ENCODE measurements around the gene GJC2. TPM values are rescaled to one million over a fixed set of nuclear protein-coding genes. Genes with fewer than 3 reads are reported as not detected.
"Not testable (repeated sequence)": the region's sequence is repeated elsewhere in the genome, so short reads cannot be mapped to it uniquely, and the experiment has no call there.

Gene GJC2
- total and polyA plus RNA-seq, 2 donors = 1.2 to 1.5 TPM

GRCh38 chr1:228171221-228171891 is 21.6 kb downstream of the GJC2 start:
- no peak for DNase-seq (ENCODE audit: low read depth in 6 of 9, low spot score in 9 of 9)
- Histone ChIP-seq H3K27me3 (ENCODE audit: control insufficient read depth in 2 of 2, insufficient read depth in 1 of 2, low read length in 1 of 2) (no peaks in the 10 kb centered on the region), H3K9me3 (ENCODE audit: control insufficient read depth in 2 of 2, insufficient read depth in 1 of 2, low read length in 1 of 2) (peaks cover 0 to 6% of the 10 kb centered on the region in 2 donors), H3K4me3 (ENCODE audit: low read length in 2 of 2) (no peak overlapping the region), H3K36me3 (ENCODE audit: control insufficient read depth in 2 of 2, insufficient read depth in 2 of 2, low read length in 1 of 2) (peaks cover 11 to 18% of the 10 kb centered on the region in 2 donors), H3K27ac (ENCODE audit: low read depth in 1 of 2, low read length in 1 of 2) (no peak overlapping the region), H3K4me1 (ENCODE audit: control insufficient read depth in 2 of 2, insufficient read depth in 2 of 2, low read length in 2 of 2) (peaks cover 0 to 4% of the 10 kb centered on the region in 2 donors)
- 91% methylated on average over 10 of the region's 10 CpGs for WGBS

- no peaks in the 10 kb centered on the region for H3K27me3 ChIP-seq (ENCODE audit: control insufficient read depth in 2 of 2, insufficient read depth in 1 of 2, low read length in 1 of 2)
- no peaks in the 10 kb centered on the region for H3K4me1 ChIP-seq (ENCODE audit: control insufficient read depth in 2 of 2, insufficient read depth in 2 of 2, low read length in 2 of 2)
- no peak overlapping the region for H3K4me3 ChIP-seq (ENCODE audit: low read length in 2 of 2)
- H3K36me3 ChIP-seq (ENCODE audit: control insufficient read depth in 2 of 2, insufficient read depth in 2 of 2, low read length in 1 of 2) = peaks cover 10 to 18% of the 10 kb centered on the region in 2 donors
- no peak for DNase-seq (ENCODE audit: low read depth in 6 of 9, low spot score in 9 of 9)
- peaks cover 0 to 6% of the 10 kb centered on the region in 2 donors for H3K9me3 ChIP-seq (ENCODE audit: control insufficient read depth in 2 of 2, insufficient read depth in 1 of 2, low read length in 1 of 2)
- no peak overlapping the region for H3K27ac ChIP-seq (ENCODE audit: low read depth in 1 of 2, low read length in 1 of 2)
- 96% methylated on average over 21 of the region's 21 CpGs for WGBS
Observed at GRCh38 chr1:228172591-228173527, 23.1 kb downstream of the GJC2 start.

- peaks cover 6 to 14% of the 10 kb centered on the region in 2 donors for H3K36me3 ChIP-seq (ENCODE audit: control insufficient read depth in 2 of 2, insufficient read depth in 2 of 2, low read length in 1 of 2)
- H3K4me1 ChIP-seq (ENCODE audit: control insufficient read depth in 2 of 2, insufficient read depth in 2 of 2, low read length in 2 of 2); H3K4me3 ChIP-seq (ENCODE audit: low read length in 2 of 2); DNase-seq (ENCODE audit: low read depth in 6 of 9, low spot score in 9 of 9); H3K27me3 ChIP-seq (ENCODE audit: control insufficient read depth in 2 of 2, insufficient read depth in 1 of 2, low read length in 1 of 2); H3K9me3 ChIP-seq (ENCODE audit: control insufficient read depth in 2 of 2, insufficient read depth in 1 of 2, low read length in 1 of 2); H3K27ac ChIP-seq (ENCODE audit: low read depth in 1 of 2, low read length in 1 of 2): not testable (repeated sequence)
- 80% methylated on average over 36 of the region's 69 CpGs for WGBS
Observed at GRCh38 chr1:228173528-228174481, 24.1 kb downstream of the GJC2 start.

GRCh38 chr1:228174482-228175315 is 25.0 kb downstream of the GJC2 start:
- 96% methylated on average over 52 of the region's 52 CpGs for WGBS
- H3K27ac ChIP-seq (ENCODE audit: low read depth in 1 of 2, low read length in 1 of 2) = no peak overlapping the region
- no peak overlapping the region for H3K4me3 ChIP-seq (ENCODE audit: low read length in 2 of 2)
- peaks cover 6 to 14% of the 10 kb centered on the region in 2 donors for H3K36me3 ChIP-seq (ENCODE audit: control insufficient read depth in 2 of 2, insufficient read depth in 2 of 2, low read length in 1 of 2)
- DNase-seq (ENCODE audit: low read depth in 6 of 9, low spot score in 9 of 9) = no peak
- no peaks in the 10 kb centered on the region for H3K27me3 ChIP-seq (ENCODE audit: control insufficient read depth in 2 of 2, insufficient read depth in 1 of 2, low read length in 1 of 2)
- H3K4me1 ChIP-seq (ENCODE audit: control insufficient read depth in 2 of 2, insufficient read depth in 2 of 2, low read length in 2 of 2) = no peaks in the 10 kb centered on the region
- peaks cover 0 to 6% of the 10 kb centered on the region in 2 donors for H3K9me3 ChIP-seq (ENCODE audit: control insufficient read depth in 2 of 2, insufficient read depth in 1 of 2, low read length in 1 of 2)

GRCh38 chr1:228175316-228176023 is 25.7 kb downstream of the GJC2 start:
- no peaks in the 10 kb centered on the region for H3K27me3 ChIP-seq (ENCODE audit: control insufficient read depth in 2 of 2, insufficient read depth in 1 of 2, low read length in 1 of 2)
- H3K27ac ChIP-seq (ENCODE audit: low read depth in 1 of 2, low read length in 1 of 2) = no peak overlapping the region
- peaks cover 6 to 14% of the 10 kb centered on the region in 2 donors for H3K36me3 ChIP-seq (ENCODE audit: control insufficient read depth in 2 of 2, insufficient read depth in 2 of 2, low read length in 1 of 2)
- peaks cover 0 to 6% of the 10 kb centered on the region in 2 donors for H3K9me3 ChIP-seq (ENCODE audit: control insufficient read depth in 2 of 2, insufficient read depth in 1 of 2, low read length in 1 of 2)
- no peak for DNase-seq (ENCODE audit: low read depth in 6 of 9, low spot score in 9 of 9)
- no peaks in the 10 kb centered on the region for H3K4me1 ChIP-seq (ENCODE audit: control insufficient read depth in 2 of 2, insufficient read depth in 2 of 2, low read length in 2 of 2)
- H3K4me3 ChIP-seq (ENCODE audit: low read length in 2 of 2) = no peak overlapping the region
- 96% methylated on average over 18 of the region's 18 CpGs for WGBS

- H3K27me3 ChIP-seq (ENCODE audit: control insufficient read depth in 2 of 2, insufficient read depth in 1 of 2, low read length in 1 of 2) = no peaks in the 10 kb centered on the region
- H3K27ac ChIP-seq (ENCODE audit: low read depth in 1 of 2, low read length in 1 of 2) = no peak overlapping the region
- no peaks in the 10 kb centered on the region for H3K4me1 ChIP-seq (ENCODE audit: control insufficient read depth in 2 of 2, insufficient read depth in 2 of 2, low read length in 2 of 2)
- WGBS = 98% methylated on average over 4 of the region's 4 CpGs
- peaks cover 6 to 14% of the 10 kb centered on the region in 2 donors for H3K36me3 ChIP-seq (ENCODE audit: control insufficient read depth in 2 of 2, insufficient read depth in 2 of 2, low read length in 1 of 2)
- no peak overlapping the region for H3K4me3 ChIP-seq (ENCODE audit: low read length in 2 of 2)
- DNase-seq (ENCODE audit: low read depth in 6 of 9, low spot score in 9 of 9) = no peak
- H3K9me3 ChIP-seq (ENCODE audit: control insufficient read depth in 2 of 2, insufficient read depth in 1 of 2, low read length in 1 of 2) = peaks cover 0 to 6% of the 10 kb centered on the region in 2 donors
Observed at GRCh38 chr1:228176024-228176395, 26.3 kb downstream of the GJC2 start.

- whole genome bisulfite sequencing = 98% methylated on average over 19 of the region's 19 CpGs
- Histone ChIP-seq H3K36me3 (ENCODE audit: control insufficient read depth in 2 of 2, insufficient read depth in 2 of 2, low read length in 1 of 2) (peaks cover 6 to 14% of the 10 kb centered on the region in 2 donors), H3K4me1 (ENCODE audit: control insufficient read depth in 2 of 2, insufficient read depth in 2 of 2, low read length in 2 of 2) (no peaks in the 10 kb centered on the region), H3K27ac (ENCODE audit: low read depth in 1 of 2, low read length in 1 of 2) (no peak overlapping the region), H3K4me3 (ENCODE audit: low read length in 2 of 2) (no peak overlapping the region), H3K9me3 (ENCODE audit: control insufficient read depth in 2 of 2, insufficient read depth in 1 of 2, low read length in 1 of 2) (peaks cover 0 to 6% of the 10 kb centered on the region in 2 donors), H3K27me3 (ENCODE audit: control insufficient read depth in 2 of 2, insufficient read depth in 1 of 2, low read length in 1 of 2) (no peaks in the 10 kb centered on the region)
- DNase-seq (ENCODE audit: low read depth in 6 of 9, low spot score in 9 of 9) = no peak
Observed at GRCh38 chr1:228176461-228177182, 26.9 kb downstream of the GJC2 start.

Measured in thymus (tissue), 11 donors.